Occipital lobe (tissue), 2 donors: Measurements from ENCODE around the gene MCTP2. TPM values are rescaled to one million over a fixed set of nuclear protein-coding genes. Genes with fewer than 3 reads are reported as not detected.

Source experiments
- DNase-seq: peaks from one replicate; lab custom pipeline; 2025; lab: John Stamatoyannopoulos, UW
- total RNA-seq: library from RNA; depleted of rRNA; stranded (reverse); fragments of >200 nt; gene quantifications from one replicate; pipeline ENCODE4 v1.2.3, GENCODE V29; 2014

Gene MCTP2
- total RNA-seq, 1 donor from 2014 or later: 0.62 TPM

- no peak for DNase-seq
Measured at GRCh38 chr15:94523873-94524272, 292.5 kb downstream of the MCTP2 start.

DNA sequence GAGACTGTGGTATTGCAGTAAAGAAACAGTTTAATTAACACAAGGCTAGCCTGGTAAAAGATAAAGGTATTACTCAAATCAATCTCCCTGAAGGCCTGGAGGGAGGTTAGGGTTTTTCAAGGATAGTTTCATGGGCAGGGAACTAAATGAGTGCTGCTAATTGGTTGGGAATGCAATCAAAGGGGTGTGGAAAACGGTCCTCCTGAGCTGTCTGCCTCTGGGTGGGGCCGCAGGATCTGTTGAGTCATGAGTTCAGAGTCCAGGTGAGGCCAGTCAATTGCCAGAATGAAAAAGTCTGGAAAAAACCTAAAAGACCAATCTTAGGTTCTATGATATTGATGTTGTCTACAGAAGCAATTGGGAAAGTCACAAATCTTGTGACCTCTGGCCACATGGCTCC is 293.2 kb downstream of the MCTP2 start:
- DNase-seq: no peak

DNA sequence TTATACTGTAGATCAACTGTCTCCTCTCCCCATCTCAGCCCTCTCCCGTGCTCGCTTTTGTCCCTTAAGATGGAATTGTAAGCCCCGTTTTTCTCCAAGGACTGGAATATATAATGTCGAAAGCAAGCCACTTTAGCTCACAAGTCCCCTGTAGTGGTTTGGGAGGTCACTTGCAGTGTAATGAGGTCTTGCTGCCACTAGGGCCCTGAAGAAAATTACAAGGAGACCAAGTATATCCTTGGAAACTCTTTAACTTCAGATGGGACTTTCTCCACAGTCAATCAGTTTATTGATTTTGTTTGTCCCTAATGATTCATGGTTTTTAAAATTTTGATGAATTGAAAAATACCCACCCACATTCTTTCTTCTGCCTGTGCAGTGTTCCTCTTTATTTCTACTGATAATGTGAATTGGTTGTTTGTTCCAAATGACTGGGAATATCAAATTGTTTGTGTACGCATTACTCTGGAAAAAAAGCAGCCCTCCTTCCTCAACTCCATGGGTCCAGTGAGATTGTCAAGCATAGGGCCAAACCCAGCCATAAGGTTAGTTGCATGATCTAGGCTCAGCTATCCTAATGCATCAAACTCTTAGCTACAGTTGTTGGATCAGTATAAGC is 294.8 kb downstream of the MCTP2 start:
- DNase-seq: no peak

- DNase-seq: no peak
Measured at GRCh38 chr15:94532226-94532625, 300.9 kb downstream of the MCTP2 start.
